GM19438 (cell line): ENCODE measurements around the gene RNF4.
A peak's percentile ranks its signal among the peaks of the same experiment; 100 is the strongest.
"Not testable (repeated sequence)": the region's sequence is repeated elsewhere in the genome, so short reads cannot be mapped to it uniquely, and the experiment has no call there.

Experiments
- ATAC-seq: cut with Tn5 transposase; IDR thresholded peaks from one replicate; pipeline ENCODE4 v1.9.1; 2021; ENCODE audit warnings: low read depth; ENCODE audit not compliant: unreplicated experiment

Gene RNF4

DNA sequence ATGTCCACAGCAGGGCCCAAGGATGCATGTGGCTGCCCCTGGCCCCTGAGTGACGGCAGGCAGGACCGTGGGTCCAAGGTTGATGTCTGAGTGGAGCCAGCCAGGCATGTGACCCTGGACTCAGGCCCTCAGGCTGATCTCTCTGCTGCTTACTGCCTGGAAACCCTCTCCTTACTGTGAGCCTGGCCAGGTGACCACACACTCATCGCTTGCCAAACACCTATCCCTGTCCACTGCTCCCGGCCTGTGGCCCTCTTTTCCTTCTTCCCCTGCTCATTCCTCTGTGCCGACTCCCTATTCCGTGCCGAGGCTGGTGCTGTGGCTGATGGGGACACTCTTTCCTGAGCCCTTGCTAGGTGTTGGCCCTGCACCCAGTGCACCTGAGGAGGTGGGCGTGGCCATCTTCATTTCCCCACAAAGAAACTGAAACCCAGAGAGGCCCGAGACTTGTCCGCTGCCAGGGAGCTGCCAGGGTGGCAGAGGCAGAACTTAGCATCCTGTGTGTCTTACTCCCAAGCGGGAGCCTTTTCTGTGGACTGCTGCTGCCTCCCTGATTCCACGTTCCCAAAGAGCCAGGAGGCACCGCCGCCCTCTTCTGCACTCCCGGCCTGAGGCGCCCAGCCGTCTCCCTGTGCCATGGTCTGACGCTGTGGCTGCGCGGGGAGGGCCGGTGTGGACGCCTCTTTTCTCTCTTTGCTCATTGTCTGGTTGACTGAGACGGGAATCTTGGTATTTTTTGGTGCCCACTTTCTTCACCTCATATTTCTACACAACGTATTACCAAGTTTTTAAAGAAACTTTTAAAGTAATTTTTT is 11.2 kb upstream of the RNF4 start:
- no peak for ATAC-seq

- ATAC-seq, result no peak
Measured at GRCh38 chr4:2458546-2459491, 10.1 kb upstream of the RNF4 start.

DNA sequence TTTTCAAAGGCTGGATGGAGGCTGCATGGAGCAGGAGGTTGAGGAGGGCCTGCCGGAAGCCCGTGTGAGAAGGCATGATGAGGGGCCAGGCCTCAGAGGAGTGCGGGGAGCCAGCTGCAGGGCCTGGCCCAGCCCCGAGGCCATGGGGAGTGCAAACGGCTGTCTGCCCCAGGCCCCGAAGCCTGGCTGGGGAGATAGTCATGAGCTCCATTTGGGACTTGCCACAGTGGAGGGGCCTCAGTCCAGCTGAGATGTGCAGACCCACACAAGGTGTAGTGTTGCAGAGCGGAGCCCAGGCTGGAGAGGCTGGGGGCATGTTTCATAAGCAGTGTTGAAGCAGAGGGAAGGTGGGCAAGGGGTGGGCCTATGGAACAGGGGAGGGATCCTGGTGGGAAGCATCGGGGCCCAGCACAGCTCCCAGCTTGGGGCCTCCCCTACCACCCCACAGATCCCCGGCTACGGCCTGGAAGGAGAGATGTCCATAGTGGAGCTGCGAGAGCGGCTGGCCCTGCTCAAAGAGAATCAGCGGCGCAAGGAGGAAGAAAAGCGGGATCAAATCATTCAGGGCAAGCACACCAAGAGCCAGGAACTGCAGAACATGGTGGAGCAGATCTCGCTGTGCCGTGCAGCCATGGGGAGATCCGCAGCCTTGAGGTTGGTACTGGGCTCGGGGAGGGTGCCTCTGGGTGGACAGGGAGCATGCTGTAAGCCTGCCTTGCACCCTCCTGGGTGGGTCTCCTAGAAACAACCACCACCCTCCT is 9.1 kb upstream of the RNF4 start:
- ATAC-seq, result no peak

DNA sequence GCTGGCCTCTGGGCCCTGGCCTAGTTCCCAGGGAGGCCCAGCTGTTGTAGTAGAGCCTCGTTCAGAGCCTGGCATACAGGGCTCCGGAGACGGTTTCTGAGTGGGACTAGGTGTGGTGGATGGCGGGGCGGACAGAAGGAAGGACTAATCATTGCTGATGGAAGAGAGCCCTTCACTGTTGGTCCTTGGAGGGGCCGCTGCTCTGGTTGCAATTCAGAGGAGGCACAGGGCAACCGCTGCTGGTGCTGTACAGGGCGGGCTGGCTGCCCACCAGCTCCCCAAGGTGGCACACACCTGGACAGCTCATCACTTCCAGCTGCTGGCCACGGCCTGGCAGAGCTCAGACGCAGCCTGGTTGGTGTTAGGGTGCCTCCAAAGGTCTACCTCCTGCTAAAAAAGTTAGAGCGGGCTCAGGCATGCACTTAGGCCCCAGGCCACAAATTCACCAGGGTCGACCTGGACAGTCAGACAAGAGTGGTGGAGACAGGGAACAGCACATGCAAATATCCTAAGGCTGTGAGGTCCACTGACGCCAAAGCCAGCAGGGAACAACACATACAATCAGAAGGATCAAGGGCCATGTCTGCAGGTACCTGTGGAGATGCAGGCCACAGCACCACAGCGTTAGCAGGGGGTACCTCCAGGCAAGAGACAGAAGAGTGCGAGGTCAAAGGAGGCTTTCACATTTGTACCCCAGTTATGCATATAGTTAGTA is 7.5 kb upstream of the RNF4 start:
- ATAC-seq, result no peak

DNA sequence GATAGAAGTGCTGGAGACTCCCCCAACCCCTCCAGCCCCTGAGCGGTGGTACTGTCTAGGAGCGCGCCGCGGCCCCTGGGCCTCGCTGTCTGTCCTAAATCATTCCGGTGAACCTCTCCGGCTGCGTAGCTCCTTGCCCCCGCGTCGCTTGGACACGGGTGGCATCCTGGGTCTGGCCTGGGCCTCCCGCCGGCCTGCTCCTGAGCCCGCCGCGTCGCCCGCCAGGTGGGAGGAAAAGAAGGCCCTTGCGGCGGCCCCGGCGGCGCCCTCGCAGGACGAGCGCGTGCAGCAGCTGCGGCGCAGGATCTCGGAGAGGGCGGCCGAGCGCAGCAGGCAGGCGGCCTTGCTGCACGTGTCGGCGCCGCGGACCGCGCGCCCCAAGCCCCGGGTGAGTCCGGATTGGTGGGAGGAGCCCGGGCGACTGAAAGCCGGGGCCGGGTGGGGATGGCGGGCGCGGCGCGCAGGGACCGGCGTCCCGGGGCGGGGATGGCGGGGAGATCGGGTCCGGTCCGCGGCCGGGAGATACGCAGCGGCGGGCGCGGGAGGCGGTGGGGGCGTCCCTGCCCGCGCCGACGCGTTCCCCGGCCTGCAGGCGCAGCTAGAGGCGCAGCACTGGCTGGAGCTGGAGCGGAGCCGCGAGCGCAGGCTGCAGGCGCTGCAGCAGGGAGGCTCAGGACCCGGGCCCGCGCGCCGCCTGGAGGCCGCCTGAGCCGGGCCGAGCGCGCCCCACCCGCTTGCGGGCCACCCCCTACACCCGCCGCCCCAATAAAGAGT is 6.5 kb upstream of the RNF4 start:
- ATAC-seq, result peak; percentile 87

DNA sequence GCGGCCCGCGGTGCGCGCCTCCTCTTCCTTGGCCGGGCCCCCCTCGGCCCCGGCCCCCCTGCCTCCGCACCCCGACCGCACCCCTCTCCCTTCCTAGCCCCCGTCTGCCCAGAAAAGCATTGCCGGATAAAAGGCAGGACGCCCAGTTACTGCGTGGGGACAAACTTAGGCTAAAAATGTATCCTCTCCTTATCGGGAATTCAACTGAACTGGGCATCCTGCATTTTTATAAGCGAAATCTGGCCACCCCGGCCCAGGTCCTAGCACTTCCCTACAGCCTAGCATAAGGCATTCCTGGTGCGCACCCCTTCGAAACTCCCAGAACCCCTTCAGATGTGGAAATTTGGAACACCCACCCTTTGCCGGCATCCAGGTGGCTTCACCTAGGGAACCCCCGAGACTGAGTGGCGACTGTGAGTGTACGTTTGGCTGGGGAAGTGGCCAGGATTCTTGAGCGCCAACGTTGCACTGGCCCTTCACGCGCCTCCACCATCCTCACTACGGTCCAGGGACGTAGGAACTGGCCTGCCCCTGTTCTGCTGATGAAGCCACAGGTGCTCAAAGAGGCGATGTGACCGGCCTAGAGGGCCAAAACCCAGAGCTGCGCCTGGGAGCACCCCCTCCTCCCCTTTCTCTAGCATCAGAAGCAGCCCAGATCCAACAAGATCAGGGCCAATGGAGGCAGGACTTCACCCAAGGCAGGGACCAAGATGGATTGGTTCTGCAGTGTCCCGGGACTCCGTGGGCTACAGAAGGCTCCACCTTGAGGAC is 5.7 kb upstream of the RNF4 start:
- ATAC-seq, result no peak

GRCh38 chr4:2465032-2465431 is 3.9 kb upstream of the RNF4 start:
- no peak for ATAC-seq

GRCh38 chr4:2465544-2465943 is 3.4 kb upstream of the RNF4 start:
- ATAC-seq, result not testable (repeated sequence)

DNA sequence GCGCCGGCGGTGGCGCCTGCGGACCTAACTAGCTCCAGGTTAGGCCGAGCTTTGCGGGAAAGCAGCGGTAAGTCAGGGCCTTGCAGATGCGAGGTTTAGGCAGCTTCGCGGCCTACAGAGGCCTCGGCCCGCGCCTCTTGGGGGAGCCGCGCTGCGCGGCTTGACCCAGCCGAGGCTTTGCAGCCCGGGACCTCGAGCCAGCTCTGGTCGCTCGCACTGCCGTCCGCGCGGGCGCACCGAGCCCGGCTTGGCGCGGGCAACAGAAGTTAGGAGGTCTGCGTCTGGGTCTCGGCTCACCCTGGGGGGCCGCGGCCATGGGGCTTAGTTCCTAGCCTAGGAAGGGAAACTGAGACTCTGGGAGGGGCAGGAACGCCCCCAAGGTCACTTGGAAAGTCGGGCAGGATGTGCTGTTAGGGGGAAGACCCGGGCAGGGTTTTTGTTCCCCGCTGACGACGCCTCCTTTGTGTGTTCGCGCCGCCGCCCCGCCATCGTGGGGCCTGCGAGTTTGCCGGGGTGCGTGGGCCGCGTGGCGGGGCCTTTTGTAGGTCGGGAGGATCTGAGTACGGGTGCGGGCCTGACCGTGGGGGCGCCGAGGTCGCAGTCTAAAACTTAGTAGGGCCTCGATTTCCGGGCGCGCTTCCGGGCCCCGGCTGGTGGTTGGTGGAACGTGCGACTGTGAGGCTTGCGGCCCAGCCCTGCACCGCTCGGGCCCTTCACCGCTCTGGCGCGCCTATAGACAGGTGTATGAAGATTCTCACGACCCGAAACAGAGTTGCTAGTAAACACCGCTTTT is 482 bp downstream of the RNF4 start:
- peak; percentile 45 for ATAC-seq

GRCh38 chr4:2470791-2471190 is 1.9 kb downstream of the RNF4 start:
- ATAC-seq, result no peak

DNA sequence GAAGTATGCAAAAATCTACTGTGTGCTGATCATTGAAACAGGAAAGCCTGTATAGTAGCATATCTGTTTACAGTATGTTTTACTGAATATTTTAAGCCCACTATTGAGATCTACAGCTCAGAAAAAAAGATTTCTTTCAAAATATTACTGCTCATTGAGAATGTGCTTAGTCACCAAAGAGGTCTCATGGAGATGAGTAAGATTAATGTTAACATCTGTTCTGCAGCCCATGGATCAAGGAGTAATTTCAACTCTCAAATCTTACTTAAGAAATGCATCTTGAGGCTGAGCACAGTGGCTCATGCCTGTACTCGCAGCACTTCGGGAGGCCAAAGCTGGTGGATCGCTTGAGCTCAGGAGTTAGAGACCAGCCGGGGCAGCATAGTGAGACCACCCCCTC is 3.3 kb downstream of the RNF4 start:
- ATAC-seq, result no peak

GRCh38 chr4:2478229-2478628 is 9.3 kb downstream of the RNF4 start:
- ATAC-seq, result no peak

- no peak for ATAC-seq
Measured at GRCh38 chr4:2480649-2481048, 11.7 kb downstream of the RNF4 start.

DNA sequence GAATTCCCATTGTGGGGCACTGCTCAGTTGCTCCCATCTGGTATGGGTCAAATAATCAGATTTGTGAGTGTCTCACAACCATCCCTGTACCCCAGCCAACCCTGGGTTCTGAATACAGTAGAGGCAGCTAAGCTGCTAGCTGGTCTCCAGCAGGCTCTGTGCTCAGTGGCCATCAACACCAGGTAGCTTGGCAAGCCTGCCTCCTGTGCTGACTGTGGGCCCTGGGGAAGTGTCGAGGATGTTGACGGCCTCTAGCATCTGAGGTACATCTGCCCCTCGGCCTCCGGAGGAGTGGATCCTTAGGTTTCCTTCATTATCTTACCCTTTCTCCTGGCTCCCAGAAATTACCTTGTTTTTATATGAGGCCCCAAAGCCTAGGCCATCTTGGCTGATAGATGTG is 13.3 kb downstream of the RNF4 start:
- ATAC-seq, result no peak

- ATAC-seq, result peak; percentile 58
Measured at GRCh38 chr4:2482693-2483092, 13.8 kb downstream of the RNF4 start.

GRCh38 chr4:2483237-2483636 is 14.3 kb downstream of the RNF4 start:
- no peak for ATAC-seq

DNA sequence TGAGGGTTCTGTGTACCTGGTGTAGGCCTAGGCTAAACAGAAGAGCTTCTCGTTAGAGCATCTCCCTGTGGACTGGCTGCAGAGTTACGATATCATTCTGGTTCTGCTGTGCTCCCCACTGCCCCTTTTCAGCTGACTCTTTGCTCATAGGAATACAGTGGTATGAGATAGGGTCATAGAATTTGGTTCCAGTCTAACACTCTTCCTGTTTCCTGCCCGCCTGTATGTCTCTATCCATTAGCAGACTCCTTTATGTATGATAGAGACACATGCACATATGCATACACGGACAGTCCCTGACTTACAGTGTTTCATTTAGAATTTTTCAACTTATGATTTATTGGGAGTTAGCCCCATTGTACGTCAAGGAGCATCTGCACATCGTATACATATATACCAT is 15.3 kb downstream of the RNF4 start:
- ATAC-seq, result no peak

- peak; percentile 73 for ATAC-seq
Measured at GRCh38 chr4:2484993-2485392, 16.1 kb downstream of the RNF4 start.
